Measurements from ENCODE around the gene PCBD2.
"Not testable (repeated sequence)": the region's sequence is repeated elsewhere in the genome, so short reads cannot be mapped to it uniquely, and the experiment has no call there.

The PCBD2 gene

DNA sequence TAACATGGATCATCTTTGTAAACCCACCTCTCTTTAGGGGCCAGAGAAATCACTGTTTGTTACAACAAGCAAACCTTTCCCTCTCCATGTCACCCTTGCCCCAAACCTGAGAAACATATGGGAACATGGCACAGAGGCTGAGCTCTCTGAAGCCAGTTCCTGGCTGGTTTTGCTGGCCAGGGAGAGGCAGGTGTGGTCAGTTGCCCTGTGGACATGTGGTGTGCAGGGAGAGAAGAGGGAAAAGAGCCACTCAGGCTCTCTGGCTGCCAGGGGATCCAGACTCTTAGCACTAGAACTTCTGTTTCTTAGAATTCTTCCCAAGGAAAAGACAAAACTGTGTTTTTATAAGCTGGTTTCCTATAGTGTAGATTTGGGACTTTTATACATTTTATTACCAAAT, 58.2 kb downstream of the PCBD2 start:
- no peak for ATAC-seq

DNA sequence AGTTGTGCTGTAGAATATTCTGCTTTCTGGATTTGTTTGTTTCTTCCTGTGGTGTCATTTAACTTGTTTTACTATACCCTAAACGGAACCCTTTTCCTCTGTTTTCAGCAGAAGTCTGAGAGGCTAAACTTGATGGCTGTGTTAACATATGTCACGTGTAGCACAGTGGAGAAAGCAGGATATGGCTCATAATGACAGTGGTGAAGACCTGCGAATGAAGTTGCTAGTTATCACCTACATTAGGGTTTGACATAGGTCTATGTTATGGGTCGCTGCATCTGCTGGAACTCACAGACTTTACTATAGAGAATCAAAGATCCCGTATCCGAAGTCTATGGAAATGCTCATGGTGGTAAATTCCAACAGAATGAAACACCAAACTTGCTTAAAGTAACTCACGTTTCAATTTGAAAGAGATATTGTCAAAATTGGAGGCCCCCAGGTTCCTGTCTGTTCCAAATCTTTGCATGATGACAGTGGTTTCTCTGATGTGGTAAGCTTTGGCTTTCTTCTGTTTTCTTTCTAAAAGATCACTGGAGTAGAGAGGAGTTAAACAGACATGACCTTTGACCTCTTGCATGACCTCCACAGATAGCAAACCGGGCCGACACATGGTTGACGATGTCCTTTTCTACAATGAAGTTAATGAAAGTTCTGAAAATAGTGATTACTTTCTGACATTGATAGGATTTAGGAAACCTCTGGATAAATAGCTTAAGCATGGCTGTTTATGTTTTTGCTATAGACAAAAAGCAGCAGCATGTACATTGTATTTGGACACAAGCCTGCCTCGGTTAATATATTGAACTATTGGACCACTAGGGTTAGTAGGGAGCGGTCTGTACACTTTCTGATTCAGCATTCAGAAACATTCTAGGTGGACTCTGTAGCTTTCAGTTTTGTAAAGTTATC, 59.7 kb downstream of the PCBD2 start:
- DNase-seq (no peak), ATAC-seq (peak; percentile 85)

More for the DNA sequence above, 58.2 kb downstream of the PCBD2 start:
- DNase-seq: no peak

DNA sequence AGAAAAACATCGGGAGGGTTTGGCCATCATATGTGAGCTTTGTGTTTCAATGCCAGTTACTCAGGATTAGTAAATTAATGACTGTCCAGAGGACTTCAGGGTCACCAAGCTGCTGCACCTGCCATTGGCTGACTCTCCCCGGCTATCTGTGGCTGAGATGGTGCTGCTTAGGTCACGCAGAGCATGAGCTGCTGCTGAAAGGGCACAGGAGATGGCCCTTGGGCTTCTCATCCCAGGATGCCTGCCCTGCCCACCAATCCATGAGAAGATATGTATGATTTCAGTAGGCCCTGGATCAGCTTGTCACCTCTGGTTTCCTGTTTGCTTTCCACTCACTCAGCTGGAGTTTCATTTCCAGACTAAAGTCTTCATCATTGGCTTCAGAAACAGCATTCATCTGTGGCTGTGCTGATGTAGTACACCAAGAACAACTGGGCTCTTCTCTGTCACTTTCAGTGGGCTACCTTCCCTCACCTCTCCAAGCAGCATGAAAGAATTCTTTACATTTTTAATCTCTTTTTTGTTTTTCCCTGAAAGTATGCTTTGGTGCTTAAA, 60.4 kb downstream of the PCBD2 start:
- DNase-seq: no peak
- ATAC-seq: no peak

DNA sequence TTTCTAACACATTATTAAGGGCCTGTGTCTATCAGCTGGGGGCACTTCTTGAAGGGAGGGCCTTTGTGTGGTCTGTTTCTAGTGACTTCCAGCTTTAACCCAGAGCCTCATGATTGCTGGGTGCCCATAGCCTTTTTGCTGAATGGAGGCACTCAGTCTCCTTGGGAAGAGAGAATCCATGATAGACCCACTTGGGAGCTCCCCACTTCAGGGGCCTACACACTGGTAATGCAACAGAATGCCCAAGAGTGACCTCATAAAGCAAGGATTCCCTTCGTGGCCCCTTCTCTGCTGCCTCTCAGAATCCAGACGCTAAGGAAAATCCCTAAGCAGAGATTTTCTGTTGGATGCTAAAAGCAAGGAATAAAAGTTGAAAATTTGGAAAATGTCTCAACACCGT, 62.7 kb downstream of the PCBD2 start, which contains the start of gene CATSPER3:
Gene CATSPER3 (plus strand): TSS at position 301 of the 400 bp plus-strand sequence. CDS start 85 bp downstream, at position 386.
- DNase-seq (no peak), ATAC-seq (no peak)

DNA sequence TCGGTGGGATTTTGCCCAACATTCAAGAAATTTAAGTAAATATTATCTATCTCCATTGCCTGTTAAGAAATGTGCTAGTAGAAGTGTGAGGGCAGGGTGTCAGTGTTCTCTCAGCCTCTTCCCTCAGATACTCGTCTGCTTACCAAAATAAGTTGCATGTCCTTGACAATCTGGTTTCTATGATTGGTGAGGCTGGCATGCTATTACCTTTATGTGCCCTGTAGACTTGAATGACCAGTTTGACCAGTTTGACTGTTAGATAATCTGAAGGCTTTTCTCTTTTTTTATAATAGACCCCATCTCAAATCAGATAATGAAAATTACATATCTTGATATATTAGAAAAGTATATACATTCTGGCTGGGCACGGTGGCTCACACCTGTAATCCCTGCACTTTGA, 63.1 kb downstream of the PCBD2 start:
- ATAC-seq (no peak), DNase-seq (no peak)

DNA sequence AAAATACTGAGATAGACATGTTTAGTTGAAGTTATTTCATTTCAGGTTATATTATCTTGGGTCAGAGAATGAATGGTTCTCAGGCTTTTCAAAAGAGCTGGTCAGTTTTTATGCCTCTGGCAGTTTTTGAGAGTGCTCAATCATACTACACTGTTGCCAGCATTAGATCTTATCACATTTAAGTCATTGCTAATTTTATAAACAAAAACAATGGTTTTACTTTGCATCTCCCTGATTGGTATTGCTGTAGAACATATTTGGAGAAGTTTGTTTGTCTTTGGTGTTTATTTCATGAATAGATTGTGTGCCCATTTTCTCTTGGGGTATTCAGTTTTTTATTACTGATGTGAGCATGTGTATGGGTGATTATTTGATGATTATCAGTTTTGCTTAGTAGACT, 64.2 kb downstream of the PCBD2 start:
- DNase-seq (no peak), ATAC-seq (no peak)

DNA sequence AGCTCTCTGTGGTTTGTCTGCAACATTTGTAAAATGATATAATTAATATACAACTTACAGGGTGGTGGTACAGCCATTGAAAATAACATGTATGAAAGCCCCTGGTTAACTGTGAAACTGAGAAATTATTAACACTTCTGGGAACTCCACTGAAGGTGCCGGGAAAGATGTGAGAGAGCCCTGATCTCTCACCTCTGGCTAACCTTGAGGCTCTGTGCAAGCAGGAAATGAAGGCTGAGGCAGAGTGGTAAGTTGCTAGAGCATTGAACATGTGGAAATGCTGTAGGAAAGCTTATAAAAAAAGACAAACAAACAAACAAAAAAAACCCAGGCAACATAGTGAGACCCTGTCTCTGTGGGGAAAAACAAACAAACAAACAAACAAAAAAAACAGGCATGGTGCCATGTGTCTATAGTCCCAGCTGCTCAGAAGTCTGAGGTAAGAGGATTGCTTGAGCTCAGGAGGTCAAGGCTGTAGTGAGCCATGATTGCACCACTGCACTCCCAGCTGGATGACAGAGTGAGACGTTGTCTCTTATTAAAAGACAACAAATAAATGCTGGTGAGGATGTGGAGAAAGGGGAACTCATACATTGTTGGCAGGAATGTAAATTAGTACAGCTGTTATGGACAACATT, 70.3 kb downstream of the PCBD2 start:
- ATAC-seq (no peak), DNase-seq (no peak)

DNA sequence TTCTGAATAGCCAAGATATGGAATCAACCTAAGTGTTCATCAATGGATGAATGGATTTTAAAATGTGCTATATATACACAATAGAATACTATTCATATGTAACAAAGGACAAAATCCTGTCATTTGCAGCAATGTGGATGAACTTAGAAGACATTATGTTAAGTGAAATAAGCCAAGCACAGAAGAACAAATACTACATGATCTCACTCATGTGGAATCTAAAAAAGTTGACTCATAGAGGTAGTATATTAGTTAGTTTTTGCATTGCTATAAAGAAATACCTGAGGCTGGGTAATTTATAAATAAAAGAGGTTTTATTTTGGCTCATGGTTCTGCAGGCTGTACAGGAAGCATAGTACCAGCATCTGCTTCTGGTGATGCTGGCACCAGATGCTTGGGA, 70.9 kb downstream of the PCBD2 start:
- no peak for DNase-seq
- ATAC-seq: no peak

DNA sequence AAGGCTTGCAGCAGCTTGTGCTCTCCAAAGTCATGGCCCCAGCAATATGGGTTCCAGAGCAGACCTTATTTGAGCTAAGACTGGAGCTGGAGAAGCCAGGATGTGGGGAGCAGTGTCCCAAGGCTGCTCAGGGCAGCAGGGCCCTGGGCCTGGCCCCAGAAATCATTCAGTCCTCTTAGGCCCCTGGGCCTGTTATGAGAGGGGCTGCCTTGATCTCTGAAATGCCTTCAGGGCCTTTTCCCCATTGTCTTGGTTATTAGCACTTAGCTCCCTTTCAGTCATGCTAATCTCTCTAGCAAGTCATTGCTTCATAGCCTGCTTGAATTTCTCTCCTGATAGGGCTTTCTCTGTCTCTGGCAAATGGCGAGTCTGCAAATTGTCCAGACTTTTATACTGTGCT, 71.9 kb downstream of the PCBD2 start:
- ATAC-seq (no peak), DNase-seq (no peak)

DNA sequence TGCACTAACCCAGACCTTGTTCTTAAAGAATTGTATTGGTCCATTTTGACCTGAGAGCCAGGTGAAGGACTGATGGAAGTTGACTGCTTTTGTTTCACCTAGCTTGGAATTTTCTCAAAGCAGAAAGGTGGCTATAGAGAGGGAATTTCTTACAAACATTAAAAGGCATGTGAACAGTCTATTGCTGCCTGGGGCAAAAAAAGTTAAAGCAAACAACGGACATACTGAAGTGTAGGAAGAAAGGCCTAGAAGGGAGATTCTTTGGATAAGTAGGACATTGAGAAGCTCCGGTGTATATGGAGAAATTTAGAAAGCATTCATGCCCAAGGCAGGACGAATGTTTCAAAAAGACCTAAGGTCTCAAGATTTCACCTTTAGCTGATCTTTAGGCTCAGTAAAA, 74.5 kb downstream of the PCBD2 start:
- ATAC-seq: no peak
- DNase-seq: no peak

DNA sequence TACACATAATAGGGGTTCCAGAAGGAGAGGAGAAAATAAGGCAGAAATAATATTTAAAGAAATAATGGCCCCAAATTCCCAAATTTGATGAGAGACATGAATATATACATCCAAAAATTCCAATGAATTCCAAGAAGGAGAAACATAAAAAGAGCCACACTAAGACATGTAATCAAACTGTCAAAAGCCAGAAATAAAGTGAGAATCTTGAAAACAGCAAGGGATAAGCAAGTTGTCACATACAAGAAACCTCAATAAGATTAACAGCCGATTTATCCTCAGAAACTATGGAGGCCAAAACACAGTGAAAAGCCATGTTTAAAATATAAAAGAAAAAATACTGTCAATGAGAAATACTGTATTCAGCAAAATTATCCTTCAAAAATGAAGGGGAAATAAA, 77.3 kb downstream of the PCBD2 start:
- ATAC-seq (no peak), DNase-seq (no peak)

DNA sequence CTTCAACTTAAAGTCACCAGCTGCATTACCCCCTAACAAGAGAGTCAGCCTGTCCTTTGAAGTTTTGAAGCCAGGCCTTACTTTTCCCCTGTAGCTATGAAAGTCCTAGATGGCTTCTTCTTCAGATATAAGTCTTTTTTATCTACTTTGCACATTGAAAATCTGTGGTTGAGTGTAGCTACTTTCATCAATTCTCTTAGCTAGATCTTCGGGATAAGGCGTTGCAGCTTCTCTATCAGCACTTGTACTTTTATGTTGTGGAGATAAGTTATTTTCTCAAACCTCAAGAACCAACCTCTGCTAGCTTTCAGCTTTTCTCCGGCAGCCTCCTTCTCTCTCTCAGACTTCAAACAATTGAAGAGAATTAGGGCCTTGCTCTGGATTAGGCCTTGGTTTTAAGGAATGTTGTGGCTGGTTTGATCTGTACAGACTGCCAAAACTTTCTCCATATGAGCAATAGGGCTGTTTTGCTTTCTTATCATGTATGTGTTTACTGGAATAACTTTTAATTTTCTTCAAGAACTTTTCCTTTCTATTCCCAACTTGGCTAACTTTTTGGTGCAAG, 84.4 kb downstream of the PCBD2 start:
- DNase-seq (no peak), ATAC-seq (no peak)

DNA sequence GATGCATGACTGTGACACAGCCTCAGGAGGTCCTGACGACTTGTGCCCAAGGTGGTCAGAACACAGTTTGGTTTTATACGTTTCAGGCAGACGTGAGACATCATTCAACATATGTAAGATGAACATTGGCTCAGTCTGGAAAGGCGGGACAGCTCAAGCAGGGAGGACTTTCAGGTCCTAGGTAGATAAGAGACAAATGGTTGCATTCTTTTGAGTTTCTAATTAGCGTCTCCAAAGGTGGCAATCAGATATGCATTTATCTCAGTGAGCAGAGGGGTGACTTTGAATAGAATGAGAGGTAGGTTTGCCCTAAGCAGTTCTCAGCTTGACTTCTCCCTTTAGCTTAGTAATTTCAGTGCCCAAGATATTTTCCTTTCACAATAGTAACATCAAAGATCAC, 85.3 kb downstream of the PCBD2 start:
- DNase-seq, ATAC-seq: not testable (repeated sequence)

DNA sequence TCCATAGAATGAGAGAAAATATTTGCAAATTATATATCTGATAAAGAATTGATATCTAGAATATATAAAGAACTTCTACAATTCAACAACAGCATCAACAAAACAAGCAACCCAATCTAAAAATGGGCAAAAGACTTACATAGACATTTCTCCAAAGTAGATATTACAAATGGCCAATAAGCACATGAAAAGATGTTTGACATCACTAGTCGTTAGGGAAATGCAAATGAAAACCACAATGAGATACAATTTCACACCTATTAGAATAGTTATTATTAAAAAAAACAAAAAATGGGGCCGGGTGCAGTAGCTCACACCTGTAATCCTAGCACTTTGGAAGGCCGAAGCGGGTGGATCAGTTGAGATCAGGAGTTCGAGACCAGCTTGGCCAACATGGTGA, 87.2 kb downstream of the PCBD2 start:
- DNase-seq: no peak
- no peak for ATAC-seq

DNA sequence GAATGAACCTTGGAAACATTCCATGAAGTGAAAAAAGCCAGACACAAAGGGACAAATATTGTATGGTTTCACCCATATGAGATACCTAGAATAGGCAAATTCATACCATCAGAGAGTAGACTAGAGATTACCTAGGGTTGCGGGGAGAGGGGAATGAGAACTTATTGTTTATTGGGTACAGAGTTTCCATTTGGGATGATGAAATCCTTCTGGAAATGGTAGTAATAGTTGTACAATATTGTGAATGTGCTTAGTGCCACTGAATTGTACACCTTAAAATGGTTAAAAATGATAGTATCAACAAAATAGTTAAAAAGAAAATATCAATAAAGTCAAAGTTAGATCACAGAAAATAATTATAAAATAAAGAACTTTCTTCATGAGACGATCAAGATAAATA, 88.2 kb downstream of the PCBD2 start:
- DNase-seq (no peak), ATAC-seq (no peak)

DNA sequence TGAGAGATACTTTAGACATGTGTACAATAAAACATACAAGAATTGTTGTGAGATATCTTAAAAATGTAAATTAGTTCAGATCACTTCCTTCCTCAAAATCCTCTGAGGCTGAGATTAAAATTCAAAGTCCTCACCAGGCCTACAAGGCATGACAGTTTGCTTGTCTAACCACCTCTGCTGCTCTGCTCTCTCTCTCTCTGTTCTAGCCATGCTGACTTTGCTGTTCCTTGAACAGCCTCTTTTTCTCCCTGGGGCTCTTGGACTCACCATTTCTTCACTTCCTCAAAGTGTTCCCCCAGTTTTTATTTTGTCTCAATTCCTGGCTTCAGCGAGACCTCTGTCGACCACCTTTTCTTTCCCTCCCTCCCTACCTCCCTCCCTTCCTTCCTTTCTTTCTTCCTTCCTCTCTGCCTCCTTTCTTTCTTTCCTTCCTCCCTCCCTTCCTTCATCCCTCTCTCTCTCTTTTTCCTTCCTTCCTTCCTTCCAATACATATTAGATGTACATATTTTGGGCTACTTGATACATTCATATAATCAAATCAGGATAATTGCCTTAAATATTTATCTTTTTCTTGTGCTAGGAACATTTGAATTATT, 89.7 kb downstream of the PCBD2 start:
- DNase-seq (no peak), ATAC-seq (no peak)

DNA sequence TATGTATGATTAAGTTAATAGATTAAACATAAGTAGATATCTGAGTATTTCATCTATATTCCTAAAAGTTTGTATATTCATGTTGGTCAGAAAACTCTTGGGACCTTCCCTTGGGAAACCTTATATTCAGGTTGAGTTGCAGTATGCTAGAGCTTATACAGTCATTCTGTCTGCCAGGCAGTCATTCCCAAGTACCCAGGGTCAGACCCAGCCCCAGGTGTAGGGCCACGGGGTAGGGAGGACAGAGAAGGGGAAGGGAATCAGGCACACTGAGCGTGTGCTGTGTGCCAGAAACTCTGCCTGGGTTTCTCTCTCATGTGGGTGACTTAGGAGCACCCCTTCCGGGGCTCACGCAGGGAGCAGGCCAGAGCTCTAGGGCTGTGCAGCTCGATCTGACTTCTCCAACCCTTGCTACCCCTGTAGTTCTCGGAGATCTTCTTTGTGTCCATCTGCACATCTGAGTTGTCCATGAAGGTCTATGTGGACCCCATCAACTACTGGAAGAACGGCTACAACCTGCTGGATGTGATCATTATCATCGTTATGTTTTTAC, 91.0 kb downstream of the PCBD2 start:
- peak; percentile 32 for ATAC-seq

DNA sequence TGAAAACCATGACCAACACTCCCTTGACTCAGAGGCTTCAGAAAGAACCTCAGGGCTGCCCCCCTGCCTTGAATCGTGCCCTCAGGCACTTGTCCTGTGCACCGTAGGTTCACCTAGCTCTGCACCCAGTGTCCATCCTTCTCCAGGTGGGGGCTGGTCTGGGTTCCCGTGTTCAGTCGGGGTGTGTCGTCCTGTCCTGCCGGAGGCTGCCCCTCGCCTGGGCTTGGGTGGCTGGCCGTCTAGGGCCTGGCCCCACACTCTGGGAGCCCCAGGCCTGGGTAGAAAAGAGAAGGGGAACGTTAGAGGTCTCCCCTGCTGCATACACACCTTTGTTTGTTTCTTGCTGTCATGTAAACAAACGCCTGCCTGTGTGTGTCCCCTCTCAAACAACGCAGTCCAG, 92.1 kb downstream of the PCBD2 start:
- ATAC-seq (no peak), DNase-seq (no peak)

More for the DNA sequence above, 91.0 kb downstream of the PCBD2 start:
- no peak for DNase-seq

DNA sequence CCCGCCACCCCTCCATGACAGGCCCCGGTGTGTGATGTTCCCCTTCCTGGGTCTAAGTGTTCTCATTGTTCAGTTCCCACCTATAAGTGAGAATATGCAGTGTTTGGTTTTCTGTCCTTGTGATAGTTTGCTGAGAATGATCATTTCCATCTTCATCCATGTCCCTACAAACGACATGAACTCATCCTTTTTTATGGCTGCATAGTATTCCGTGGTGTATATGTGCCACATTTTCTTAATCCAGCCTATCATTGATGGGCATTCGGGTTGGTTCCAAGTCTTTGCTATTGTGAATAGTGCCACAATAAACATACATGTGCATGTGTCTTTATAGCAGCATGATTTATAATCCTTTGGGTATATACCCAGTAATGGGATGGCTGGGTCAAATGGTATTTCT, 93.1 kb downstream of the PCBD2 start:
- not testable (repeated sequence) for ATAC-seq, DNase-seq

DNA sequence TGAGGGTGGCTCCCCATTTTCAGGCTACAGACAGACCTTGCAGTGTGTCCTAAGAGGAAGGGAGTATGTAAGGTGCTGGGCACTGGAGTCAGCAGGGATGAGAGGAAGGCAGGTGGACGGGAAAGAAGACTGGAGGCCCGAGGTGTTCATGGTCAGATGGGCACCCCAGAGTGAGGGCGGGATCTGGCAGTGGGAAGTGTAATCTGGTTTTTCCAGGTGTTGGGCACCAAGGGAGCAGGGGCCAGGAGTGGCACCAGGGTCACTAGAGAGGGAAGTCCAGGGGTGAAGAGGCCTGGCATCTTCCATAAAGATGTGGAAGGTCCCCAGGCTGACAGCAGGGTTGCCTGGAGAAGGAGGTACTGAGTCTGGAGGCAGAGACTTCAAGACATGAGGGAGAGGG, 99.4 kb downstream of the PCBD2 start:
- DNase-seq (no peak), ATAC-seq (no peak)

DNA sequence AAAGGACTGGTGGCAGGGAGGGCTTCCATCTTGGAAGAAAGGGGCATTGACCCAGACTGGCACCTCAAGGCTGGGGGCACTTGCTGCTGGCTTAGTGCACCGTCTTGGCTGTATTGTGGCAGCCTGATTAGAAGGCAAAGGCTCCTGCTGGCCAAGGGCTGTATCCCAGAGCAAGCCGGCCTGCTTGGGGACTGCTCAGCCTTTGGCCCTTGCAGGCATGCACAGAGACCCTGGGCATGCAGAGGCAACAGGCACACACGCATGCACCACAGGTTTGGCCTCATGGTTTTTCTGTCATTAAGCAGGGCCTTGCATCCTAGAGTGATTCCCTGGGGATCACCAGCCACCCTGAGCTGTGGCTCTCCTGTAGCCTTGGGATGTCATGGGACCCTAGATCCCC, 100.1 kb downstream of the PCBD2 start:
- DNase-seq (no peak), ATAC-seq (no peak)

DNA sequence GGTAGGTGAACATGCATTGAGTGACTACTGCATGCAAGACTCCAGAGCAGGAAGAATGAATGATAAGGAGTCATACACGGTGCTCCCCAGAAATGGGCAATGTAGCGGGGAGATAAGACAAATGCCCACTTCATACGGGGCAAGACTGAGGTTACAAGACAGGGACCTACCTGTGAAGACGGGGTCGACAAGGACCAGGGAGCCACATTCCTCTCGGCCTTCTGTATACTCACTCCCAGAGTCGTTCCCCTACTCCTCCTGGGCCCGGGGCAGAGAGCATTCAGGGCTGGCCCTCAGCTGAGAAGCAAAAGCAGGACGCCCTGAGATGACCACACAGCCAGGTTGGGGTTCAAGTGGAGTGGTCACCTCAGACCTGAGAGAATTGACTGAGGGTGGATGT, 102.4 kb downstream of the PCBD2 start:
- DNase-seq: no peak

More for the DNA sequence above, 102.4 kb downstream of the PCBD2 start:
- no peak for ATAC-seq

Data from stimulated activated naive CD8-positive, alpha-beta T cell treated with anti-CD3 and anti-CD28 coated beads, Interleukin-15, Interleukin-2, amounts not matched to agents 100 U/mL and 50 U/mL, for 24 hours (primary cell).